LoVo (cell line): ENCODE measurements around the gene SIPA1L3.
A peak's percentile ranks its signal among the peaks of the same experiment; 100 is the strongest.
"Not testable (repeated sequence)": the region's sequence is repeated elsewhere in the genome, so short reads cannot be mapped to it uniquely, and the experiment has no call there.

Experiments
- DNase-seq: peaks from one replicate; pipeline ENCODE4 v3.0.0-alpha.2; 2016; ENCODE audit warnings: low spot score

The SIPA1L3 gene

DNA sequence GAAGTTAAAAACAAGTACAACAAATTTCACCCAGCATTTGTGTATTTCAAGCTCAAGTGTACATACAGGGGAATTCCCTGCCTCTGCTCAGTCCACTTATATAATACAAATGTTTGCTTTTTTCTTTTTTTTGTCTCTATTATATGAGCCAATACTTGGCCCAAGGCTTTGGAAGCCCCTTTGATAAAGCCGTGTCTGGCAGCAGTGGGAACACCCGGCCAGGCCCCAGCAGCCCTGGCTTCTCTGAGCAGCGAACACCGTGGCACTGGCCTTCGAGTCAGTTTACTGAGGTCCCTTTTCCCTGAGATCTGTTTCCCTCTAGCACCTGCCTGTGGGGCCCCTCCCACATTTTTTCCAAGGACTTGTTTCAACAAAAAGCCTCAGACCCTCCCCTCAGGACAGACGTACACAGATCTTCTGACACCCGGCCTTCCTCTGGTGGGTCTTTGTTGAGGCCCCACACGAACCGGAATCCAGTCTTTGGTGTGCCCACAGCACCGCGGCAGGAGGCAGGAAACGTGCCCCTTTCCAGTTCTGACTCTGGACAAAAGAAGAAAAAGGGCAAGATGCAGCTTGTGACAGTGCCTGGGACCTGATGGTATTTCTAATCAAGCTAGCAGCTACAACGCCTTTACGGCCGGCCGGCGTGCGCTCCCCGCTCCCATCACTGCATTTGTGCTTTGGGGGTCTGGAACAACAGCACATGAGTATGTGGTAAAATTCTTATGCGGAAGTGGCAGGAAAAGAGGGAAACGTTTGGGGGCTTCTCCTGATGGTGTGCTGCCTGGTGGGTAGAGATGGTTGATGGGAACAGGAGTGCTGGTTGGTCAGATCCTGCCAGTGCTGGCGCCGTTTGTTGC, 13.8 kb downstream of the SIPA1L3 start:
- DNase-seq, result no peak

DNA sequence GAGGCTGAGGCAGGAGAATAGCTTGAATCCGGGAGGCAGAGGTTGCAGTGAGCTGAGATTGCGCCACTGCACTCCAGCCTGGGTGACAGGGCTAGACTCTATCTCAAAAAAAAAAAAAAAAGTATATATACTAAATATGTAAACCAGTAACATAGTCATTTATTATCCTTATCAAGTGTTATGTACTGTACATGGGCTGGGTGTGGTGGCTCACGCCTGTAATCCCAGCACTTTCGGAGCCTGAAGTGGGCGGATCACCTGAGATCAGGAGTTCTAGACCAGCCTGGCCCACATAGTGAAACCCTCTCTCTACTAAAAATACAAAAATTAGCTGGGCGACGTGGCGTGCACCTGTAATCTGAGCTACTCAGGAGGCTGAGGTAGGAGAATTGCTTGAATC, 17.6 kb downstream of the SIPA1L3 start:
- not testable (repeated sequence) for DNase-seq

DNA sequence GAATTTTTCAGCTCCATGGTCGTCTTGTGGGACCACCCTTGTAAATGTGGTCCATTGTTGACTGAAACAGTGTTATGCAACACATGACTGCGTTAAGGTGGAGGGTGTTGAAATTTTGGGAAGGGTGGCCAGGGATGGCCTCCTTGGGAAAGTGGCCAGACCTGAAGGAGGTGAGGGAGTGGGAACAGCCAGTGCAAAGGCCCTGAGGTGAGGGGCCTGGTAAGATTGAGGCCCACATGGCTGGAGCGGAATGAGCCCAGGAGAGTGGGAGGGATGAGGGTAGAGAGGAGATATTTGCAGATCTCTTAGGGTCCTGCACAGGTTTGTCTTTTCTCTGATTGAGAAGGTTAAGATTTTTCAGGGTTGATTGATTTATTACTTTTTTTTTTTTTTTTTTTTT, 18.2 kb downstream of the SIPA1L3 start:
- no peak for DNase-seq

DNA sequence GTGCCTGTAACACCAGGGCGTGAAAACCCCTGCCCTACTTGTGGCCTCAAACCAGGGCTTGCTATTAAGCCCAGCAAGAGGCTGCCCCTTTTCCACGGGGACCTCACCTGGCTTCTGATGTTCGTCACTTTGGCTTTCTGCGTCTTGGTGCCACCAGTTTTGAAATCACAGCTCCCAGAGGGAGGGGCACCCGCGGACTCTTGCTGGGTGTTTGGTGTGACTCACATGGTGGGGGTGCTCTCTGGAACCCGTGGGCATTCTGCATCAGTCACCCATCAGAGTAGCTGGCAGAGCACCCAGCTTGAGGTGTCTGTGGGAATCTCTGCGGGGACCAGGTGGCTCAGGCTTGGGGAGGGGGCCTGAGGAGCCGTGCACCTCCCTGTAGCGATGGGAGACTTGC, 19.2 kb downstream of the SIPA1L3 start:
- DNase-seq, result no peak

DNA sequence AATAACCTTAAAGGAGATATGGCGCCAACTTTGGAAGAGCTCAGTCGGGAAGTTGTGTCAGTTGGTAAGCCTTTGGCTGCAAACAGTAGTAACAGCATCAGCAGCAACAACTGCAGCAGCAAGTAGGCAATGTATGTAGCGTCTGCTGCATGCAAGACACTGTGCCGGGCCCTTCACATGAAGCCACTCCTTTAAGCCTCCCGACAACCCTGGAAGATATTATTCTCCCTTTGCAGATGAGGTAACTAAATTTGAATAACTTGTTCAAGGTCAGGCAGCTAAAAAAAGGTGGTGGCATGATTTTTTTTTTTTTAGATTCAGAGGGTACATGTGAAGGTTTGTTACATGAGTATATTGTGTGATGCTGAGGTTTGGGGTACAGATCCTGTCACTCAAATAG, 19.7 kb downstream of the SIPA1L3 start:
- DNase-seq, result no peak

DNA sequence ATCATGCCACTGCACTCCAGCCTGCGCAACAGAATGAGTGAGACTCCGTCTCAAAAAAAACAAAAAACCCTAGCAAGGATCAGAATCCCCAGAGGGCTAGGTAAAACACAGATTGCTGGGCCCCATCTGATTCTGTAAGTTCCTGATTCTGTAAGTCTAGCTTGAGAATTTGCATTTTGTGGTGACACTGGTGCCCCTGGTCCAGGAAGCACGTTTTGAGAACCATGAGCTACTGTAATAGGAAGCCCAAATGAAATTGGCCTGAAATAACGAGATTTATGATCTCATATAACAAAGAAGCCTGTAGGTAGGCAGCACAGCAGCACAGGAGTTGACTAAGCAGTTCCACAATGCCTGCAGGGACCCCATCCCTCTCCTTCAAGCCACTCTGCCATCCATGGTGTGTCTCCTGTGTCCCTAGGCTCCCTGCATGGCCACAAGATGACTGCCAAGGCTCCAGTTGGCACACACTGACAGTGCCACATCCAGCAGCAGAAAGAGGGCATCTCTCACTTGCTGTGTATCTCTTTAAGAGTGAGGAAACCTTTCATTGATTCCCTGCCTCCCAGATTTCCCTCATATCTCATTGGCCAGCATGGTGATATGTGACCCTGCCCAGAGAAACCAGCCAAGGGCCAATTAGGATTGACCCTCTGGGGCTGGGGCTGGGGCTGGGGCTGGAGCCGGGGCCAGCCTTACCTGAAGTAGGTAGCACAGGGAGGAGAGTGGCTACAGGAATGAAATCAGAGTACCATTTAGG, 21.7 kb downstream of the SIPA1L3 start:
- DNase-seq, result no peak

DNA sequence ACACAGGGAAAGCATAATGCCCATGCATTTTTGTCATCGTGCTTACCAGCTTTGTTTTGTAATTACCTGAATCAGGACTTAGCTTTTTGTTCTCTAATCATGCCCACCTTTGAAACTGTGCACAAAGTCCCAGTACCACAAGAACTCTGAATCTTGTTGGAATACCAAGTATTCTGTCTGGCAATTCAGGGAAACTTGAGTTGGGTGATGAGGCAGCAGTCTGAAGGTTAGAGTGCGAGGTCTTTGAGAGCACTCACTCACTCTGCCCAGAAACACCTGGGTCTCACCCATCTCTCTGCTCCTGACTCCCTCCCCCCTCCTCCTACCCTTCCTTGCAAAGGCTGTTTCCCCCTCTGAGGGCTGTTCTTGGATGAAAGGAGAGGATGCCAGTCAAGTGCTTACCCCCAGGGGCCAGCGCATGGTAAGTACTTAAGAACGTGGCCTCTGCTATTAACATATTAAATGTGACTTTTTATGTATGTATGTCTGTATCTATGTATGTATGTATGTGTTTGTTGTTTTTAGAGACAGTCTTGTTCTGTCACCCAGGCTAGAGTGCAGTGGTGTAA, 22.4 kb downstream of the SIPA1L3 start:
- DNase-seq, result no peak

DNA sequence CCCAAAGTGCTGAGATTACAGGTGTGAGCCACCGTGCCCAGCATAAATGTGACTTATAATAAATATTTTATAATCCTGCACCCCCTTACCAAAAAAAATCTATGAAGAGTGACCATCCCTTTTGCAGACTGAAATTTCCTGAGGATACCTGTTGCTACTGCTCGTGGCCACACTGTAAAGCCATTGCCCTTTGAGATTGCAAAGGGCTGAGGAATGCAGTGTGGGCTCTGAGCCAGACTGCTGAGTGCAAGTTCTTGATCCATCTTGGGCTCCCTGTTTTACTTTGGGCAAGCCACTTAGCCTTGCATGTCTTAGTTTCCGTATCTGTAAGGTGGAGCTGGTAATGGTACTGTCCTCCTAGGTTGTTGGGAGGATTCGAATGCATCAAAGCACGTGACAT, 23.4 kb downstream of the SIPA1L3 start:
- DNase-seq, result peak; percentile 27

DNA sequence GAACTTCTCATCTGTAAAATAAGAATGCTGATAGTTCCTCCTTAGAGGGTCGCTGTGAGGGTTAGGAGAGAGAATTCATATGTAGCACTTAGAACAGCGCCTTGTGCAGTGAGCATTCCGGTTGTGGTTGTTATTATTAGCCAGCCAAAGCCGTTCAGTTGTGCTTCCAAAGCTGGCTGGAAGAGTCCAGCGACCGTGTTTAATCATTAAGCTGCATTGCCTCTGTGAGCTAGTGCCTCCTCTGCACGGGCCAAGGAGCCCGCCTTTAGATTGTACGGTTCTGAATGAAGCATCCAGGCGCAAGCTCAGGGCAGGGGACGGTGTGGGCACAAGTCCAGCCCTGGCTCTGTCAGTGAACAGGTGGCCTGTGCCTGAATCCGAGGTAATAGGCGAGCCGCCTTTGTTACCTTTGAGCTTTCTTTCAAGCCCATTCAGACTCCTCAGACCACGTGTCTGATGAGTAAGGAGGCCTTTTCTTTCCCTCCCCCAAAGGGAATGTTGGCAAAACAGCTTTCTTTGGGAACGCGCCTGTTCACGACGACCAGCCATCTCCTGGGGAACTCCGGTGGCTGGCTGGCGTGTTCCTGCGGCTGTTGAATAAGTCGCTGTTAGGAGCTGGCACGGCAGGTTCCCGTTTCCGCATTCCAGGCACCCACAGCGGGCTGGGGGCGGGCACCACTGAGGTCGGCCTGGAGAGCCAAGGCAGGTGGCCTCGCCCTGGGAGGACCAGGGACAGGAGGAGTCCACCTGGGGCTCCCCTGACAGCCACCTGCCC, 25.1 kb downstream of the SIPA1L3 start:
- DNase-seq, result peak; percentile 88

DNA sequence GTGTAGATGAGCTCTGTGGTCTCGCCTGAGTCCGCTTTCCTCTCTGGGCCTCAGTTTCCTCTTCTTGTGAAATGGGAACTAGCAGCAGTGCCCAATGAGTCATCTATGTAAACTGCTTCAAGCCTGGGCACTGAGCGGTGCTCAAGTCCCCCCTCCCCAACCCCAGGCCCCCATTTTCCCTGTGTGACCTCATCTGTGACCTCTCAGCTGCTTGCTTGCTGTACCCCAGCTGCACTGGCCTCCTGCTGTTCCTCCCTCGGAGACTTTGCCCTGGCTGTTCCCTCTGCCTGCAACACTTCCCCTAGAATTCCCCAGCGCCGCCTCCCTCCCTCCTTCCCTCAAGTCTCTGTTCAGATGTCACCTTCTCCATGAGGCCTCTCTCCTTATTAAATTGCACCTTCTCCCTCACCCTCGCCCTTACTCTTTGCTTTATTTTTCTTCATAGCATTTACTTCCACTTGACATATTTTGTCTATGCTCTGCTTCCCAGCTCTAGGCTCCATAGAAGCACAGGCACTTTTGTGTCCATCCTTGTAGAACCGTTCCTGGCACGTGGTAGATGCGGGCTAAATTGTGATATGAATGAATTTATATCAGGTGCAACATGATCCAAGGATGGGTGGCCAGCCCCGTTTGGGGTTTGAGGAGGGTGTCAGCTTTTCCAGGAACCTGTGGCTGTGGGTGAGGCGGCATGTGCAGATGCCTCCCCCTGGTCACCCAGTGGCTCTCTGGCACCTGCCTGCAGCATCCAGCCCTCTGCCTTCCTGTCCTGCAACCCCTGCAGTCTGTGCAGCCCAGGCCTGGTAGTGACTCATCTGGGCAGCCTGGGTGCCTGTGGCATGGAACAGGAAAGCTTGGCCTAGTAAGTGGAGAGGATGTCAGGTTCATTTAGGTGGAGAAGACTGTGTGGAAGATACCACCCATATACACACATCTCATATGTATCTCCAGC, 26.3 kb downstream of the SIPA1L3 start:
- DNase-seq, result no peak

DNA sequence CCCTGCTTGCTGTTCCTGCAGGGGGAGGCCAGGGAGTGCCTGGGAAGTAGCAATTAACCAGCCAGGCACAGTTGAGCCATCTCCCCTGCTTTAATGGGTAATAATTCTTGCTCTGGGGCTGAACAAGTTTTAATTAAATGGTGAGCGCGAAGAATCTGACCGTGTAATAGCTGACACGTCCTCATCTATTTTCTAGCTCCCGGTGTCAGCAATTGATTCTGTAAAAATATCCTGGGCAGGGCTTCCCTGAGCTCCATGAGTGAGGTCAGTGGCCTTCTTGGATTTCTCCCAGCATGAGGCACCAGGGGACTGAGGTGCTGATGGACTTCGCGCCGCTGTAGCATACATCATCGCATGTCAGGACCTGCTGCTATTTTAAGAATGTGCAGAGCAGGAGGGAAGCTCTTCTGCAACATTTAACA, 26.9 kb downstream of the SIPA1L3 start:
- no peak for DNase-seq

DNA sequence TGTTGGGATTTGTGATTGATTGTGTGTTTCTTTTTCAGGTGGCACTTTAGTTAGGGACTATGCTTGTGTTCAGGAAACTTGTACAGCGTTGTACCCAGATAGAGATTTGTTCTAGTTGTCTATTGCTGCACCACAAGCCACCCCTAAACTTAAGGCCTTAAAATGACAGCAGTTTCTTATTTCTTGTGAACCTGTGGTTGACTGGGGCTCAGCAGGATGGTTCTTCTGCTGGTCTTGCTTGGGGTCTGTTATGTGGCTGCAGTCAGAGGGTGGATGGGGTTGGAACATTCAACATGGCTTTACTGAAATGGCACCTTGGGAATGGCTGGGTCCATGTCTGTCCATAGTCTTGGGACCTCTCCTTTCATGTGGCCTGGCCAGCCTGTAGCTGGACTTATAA, 28.3 kb downstream of the SIPA1L3 start:
- DNase-seq, result no peak

DNA sequence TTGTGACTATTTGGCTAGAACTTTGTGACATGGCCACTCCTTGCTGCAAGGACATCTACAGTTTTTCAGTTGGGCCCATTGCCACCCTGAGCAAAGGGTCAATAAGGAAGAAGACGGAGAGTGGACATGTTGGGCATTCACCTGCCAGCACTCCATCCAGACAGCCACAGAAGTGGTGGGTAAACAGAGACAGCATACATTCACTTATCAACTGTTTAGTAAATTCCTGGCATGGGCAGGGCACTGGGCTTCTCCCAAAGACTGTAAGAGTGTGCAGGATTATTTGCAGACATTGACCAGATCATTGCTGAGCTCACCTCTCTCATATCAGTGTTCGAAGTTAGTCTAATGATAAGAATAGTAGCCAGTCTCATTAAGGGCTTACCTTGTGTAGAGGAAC, 29.2 kb downstream of the SIPA1L3 start:
- DNase-seq, result peak; percentile 55

DNA sequence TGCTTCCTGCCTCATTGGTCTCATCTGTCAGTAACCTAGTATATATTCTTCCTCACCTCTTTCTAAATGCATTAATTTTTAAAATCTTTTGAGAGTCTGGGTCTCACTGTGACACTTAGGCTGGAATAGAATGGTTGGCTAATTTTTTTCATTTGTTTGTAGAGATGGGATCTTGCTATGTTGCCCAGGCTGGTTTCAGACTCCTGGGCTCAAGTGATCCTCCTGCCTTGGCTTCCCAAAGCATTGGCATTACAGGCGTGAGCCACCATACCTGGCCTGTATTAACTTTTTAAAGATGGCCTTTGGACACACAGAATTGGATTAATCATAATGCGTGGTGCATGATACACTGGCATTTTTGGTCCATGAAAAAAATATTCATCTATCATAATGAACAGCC, 29.9 kb downstream of the SIPA1L3 start:
- no peak for DNase-seq

DNA sequence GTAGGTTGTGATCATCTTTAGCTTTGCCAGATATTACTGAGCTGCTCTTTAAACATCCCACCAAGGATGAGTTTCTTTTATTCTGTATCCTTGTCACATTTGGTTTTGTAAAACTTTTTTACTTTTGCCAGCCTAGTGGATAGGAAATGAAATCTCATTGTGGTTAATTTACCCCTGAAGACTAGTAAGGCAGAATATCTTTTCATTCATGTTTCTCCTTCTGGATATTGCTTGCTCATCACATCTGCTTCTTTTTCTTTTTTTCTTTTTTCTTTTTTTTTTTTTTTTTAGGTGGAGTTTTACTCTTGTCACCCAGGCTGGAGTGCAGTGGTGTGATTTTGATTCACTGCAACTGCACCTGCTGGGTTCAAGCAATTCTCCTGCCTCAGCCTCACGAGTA, 31.3 kb downstream of the SIPA1L3 start:
- DNase-seq, result no peak

DNA sequence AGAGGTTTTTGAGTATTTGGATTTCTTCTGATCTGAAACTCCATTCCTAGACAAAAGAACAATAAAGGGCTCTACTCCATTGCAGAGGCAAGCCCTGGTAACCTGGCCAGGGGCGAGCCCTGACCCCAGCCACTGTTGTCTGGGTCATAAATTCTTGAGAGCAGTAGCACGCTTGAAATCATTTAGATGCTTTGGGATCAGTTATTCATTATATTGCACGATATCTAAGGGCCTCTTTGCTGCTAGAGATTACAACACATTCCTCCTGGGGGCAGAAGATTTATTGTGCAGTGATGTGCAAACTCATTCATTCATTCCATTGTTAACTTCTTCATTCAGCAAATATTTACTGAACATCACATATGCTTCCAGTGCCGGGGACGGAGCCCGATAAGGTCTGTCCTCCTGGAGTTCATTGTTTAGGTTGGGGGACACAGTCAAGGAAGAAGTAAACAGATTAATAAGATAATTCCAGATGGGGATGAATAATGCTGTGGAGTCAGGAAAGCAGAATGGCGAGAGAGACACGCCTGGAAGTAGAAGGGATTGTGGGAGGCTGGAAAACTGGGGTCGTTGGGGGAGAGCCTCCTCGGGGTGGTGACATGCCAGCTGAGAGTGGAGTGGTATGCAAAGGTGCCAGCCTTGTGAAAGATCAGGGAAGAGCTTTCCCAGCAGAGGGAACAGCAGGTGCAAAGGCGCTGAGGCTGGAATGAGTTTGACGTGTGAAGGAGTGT, 34.9 kb downstream of the SIPA1L3 start:
- DNase-seq, result no peak

DNA sequence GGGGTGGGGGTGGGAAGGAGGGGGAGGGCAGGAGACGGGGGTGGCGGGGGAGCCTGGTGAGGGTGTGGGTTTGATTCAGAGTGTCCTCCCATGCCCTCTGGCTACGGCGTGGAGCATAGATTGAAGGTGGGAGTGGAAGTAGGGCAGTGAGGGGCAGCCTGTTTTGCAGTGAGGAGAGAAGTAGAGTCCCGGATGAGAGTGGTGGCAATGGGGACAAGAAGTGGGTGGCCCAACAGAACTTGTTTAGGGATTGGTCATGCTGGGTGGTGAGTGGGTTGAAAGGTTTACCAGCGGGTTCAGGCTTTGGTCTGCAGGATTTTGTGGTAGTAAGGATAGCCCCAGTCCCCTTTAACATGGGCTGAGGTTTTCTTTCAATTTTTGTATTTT, 35.5 kb downstream of the SIPA1L3 start:
- no peak for DNase-seq

DNA sequence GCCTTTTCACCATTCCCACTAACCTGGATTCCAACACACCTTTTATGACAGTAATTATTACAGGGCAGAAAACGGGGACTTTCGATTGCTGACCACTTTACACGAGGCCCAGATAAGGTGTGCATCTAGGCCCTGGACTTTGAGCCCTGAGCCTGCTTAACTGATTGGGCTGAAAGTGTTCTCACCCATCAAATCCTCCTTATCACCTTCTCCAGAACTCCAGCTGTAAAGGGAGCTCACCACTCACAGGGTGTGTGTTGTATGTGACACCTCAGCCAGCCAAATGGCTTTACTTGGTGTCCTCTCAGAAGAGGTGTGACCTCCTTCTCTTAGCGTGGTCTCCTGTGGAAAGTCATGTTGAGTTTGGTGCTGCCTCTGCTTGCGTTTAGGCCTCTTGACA, 36.5 kb downstream of the SIPA1L3 start:
- peak; percentile 38 for DNase-seq

DNA sequence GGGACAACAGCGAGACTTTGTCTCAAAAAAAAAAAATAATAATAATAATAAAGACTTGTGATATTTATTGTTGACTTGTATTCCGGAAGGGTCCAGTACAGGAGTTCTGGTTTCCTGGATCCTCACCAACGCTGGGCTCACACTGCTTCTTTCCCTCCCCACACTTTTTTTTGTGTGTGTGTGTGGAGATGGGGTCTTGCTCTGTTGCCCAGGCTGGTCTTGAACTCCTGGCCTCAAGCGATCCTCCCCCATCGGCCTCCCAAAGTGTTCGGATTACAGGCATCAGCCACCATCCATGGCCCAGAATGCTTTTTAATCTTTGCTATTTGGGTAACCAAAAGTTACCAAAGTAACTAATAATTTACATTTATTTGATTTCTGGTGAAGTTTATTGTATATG, 39.1 kb downstream of the SIPA1L3 start:
- DNase-seq, result no peak

DNA sequence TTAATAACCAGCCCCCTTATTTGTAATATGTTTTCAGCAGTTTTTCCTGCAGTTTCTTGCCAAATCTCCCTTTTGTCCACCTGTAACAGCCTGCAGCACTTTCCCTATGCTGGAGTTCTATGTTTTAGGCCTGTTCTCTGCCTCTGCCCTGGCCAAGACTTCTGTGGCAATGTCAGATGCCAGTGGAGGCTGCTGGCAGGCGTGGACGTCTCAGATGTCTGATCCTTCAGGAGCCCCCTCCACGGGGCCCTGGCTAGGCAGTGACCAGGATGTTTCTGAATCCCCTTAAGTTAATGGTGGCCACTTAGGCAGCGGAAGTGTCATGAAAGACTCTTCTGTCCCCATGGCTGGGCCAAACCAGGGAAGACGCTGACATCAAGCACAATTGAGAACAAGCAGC, 40.8 kb downstream of the SIPA1L3 start:
- no peak for DNase-seq

DNA sequence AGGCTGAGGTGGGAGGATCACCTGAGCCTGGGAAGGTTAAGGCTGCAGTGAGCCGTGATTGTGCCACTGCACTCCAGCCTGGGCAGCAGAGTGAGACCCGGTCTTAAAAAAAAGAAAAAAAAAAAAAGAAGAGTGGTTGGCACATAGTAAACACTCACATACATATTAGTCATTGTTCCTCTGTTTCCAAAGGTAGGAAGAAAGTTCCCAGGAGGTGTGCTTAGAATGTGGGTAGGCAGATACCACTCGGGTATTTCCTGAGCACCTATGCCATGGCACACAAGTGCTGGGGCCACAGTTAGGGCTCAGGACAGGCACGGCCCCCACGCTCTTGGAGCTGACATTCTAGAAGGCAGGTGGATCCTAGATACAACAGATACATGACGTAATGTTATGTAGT, 41.4 kb downstream of the SIPA1L3 start:
- DNase-seq, result no peak
